Activated B cell treated with CpG ODN at 0.5 μM for 24 hours (primary cell): ENCODE measurements around the gene GPD2. TPM values are rescaled to one million over a fixed set of nuclear protein-coding genes. Genes with fewer than 3 reads are reported as not detected.

ENCODE experiments used
- ATAC-seq: fragments of 200-7000 bp; cut with Tn5 transposase; one replicate; pipeline ENCODE4 v1.10.0; 2021; ENCODE audit warnings: low read depth, mild to moderate bottlenecking, moderate library complexity
- CTCF ChIA-PET: fragments of 350-600 bp; sonication (Branson Sonifier 250); formaldehyde crosslinking; loops from one replicate; lab custom pipeline; 2021; ENCODE audit warnings: antibody characterized with exemption; lab: Charles Lee
- POLR2A ChIA-PET: fragments of 350-600 bp; sonication (Branson Sonifier 250); formaldehyde crosslinking; loops from one replicate; lab custom pipeline; 2021; ENCODE audit warnings: antibody characterized with exemption; lab: Charles Lee
- DNase-seq: peaks from one replicate; pipeline ENCODE4 v3.0.0; 2022
- H3K27ac Mint-ChIP-seq: one replicate; pipeline ENCODE4 v1.8.0; 2020; ENCODE audit warnings: mixed read lengths
- H3K27me3 Mint-ChIP-seq: one replicate; pipeline ENCODE4 v1.8.0; 2021; ENCODE audit warnings: mixed read lengths
- H3K36me3 Mint-ChIP-seq: one replicate; pipeline ENCODE4 v1.8.0; 2021; ENCODE audit warnings: low read depth, mixed read lengths
- H3K4me1 Mint-ChIP-seq: one replicate; pipeline ENCODE4 v1.8.0; 2021; ENCODE audit warnings: mixed read lengths
- H3K4me3 Mint-ChIP-seq: one replicate; pipeline ENCODE4 v1.8.0; 2020; ENCODE audit warnings: mild to moderate bottlenecking, mixed read lengths
- H3K9me3 Mint-ChIP-seq: one replicate; pipeline ENCODE4 v1.8.0; 2020; ENCODE audit warnings: mixed read lengths
- intact Hi-C: fragments of 100-400 bp; cut with micrococcal nuclease; formaldehyde crosslinking; loops from one replicate; pipeline ENCODE4 v1.15.1; 2024
- total RNA-seq: library from RNA; stranded (reverse); gene quantifications from 2 replicates; pipeline ENCODE4 v1.2.3, GENCODE V29; 2022
- TF ChIP-seq, protein P1 (sequence below): fragments of 200-600 bp; IDR thresholded peaks from one replicate; pipeline ENCODE4 v1.8.0; 2022; ENCODE audit warnings: antibody characterized with exemption, mild to moderate bottlenecking

Gene GPD2
- total RNA-seq: 17.8 and 18.3 TPM in 2 replicates

- Mint-ChIP-seq H3K4me1 (peaks cover 31% of the 10 kb centered on the region), H3K36me3 (peaks cover 5% of the 10 kb centered on the region), H3K9me3 (no peaks in the 10 kb centered on the region), H3K4me3 (peak within 1 kb of the TSS; percentile 95), H3K27me3 (no peaks in the 10 kb centered on the region), H3K27ac (peak within 1 kb of the TSS; percentile 90)
- ChIA-PET POLR2A (interaction anchor here (0.6 to 3.6 kb wide), 11 partner anchors 25 to 241 kb away, joined by 3 to 40 read pairs (median 5); no protein-coding TSS in a partner anchor), CTCF (interaction anchor here (2.3 kb wide), 1 partner anchor 101 kb away, joined by 7 read pairs; no protein-coding TSS in a partner anchor)
- peak; percentile 79 for ATAC-seq
- intact Hi-C loops: loop anchor here (1.0 to 2.0 kb wide), 5 partner anchors 35 to 101 kb away; no protein-coding TSS in a partner anchor
- peak; percentile 72 for DNase-seq
- TF ChIP-seq, protein P1, sequence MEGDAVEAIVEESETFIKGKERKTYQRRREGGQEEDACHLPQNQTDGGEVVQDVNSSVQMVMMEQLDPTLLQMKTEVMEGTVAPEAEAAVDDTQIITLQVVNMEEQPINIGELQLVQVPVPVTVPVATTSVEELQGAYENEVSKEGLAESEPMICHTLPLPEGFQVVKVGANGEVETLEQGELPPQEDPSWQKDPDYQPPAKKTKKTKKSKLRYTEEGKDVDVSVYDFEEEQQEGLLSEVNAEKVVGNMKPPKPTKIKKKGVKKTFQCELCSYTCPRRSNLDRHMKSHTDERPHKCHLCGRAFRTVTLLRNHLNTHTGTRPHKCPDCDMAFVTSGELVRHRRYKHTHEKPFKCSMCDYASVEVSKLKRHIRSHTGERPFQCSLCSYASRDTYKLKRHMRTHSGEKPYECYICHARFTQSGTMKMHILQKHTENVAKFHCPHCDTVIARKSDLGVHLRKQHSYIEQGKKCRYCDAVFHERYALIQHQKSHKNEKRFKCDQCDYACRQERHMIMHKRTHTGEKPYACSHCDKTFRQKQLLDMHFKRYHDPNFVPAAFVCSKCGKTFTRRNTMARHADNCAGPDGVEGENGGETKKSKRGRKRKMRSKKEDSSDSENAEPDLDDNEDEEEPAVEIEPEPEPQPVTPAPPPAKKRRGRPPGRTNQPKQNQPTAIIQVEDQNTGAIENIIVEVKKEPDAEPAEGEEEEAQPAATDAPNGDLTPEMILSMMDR: no peak
Measured at GRCh38 chr2:156435718-156436496, at the start of gene GPD2. GPD2 (plus strand) TSS chr2:156436379; CDS start chr2:156476106, 39,727 bp downstream.

DNA sequence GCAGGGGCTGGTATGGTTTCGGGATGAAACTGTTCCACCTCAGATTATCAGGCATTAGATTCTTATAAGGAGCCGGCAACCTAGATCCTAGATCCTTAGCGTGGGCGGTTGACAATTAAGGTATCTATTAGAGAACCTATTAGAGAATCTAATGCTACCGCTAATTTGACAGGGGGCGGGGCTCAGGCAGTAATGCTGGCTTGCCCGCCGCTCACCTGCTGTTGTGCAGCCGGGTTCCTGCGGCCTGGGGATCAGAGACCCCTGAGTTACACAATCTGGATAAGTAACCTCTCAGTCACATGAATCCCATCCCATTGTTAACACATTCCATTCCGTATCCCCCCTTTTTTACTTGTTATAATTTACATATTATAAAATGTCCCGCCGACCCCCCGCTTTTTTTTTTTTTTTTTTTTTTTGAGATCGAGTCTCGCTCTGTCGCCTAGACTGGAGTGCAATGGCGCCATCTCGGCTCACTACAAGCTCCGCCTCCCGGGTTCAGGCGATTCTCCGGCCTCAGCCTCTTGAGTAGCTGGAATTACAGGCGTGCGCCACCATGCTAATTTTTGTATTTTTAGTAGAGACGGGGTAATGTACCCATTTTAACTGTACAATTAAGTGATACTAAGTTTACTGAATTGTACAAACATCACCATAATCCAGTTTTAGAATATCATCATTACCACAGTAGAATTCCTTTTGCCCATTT lies 42.0 kb upstream of the GPD2 start:
- Mint-ChIP-seq H3K4me1 (peaks cover 12% of the 10 kb centered on the region), H3K9me3 (peaks cover 2% of the 10 kb centered on the region), H3K27ac (no peak overlapping the region), H3K36me3 (no peaks in the 10 kb centered on the region), H3K27me3 (no peaks in the 10 kb centered on the region), H3K4me3 (no peak overlapping the region)
- POLR2A ChIA-PET: interaction anchor here (0.7 to 1.1 kb wide), 2 partner anchors 51 to 191 kb away, joined by 3 to 8 read pairs; no protein-coding TSS in a partner anchor
- ATAC-seq (no peak), DNase-seq (no peak)
- CTCF ChIA-PET: no interaction called here
- TF ChIP-seq, protein P1: no peak
- intact Hi-C loops: no loop called here

DNA sequence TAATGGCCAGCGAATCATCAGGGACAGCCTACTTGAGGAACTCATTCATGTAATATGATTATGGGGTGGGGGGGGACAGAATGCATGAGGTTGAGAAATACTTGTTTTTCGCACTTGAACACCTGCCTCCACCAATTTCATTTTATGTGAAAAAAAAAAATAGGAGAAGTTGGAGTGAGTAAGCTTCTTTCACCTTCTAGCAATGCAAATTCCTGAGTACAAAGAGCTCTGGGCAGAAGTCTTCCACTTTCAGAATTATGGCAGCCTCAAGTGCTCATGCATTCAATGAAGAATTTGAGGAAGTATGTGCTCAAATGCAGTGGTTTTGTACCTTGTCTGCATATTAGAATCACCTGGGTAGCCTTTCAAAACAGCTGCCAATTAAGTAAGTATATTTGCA lies 40.1 kb upstream of the GPD2 start:
- TF ChIP-seq, protein P1: no peak
- peaks cover 6% of the 10 kb centered on the region for H3K27me3 Mint-ChIP-seq
- DNase-seq (no peak), ATAC-seq (peak; percentile 46)
- ChIA-PET CTCF (interaction anchor here (0.6 to 0.8 kb wide), 2 partner anchors 65 to 193 kb away, joined by 3 to 4 read pairs; no protein-coding TSS in a partner anchor), POLR2A (interaction anchor here (0.6 to 1.3 kb wide), 4 partner anchors 40 to 142 kb away, joined by 3 to 13 read pairs (median 4); partner anchors contain the start of gene GPD2)
- peaks cover 28% of the 10 kb centered on the region for H3K4me1 Mint-ChIP-seq
- intact Hi-C loops: loop anchor here (1.0 kb wide), 1 partner anchor 142 kb away; no protein-coding TSS in a partner anchor
- peak overlapping the region; percentile 32 for H3K27ac Mint-ChIP-seq
- H3K4me3 Mint-ChIP-seq: no peak overlapping the region
- H3K9me3 Mint-ChIP-seq: peaks cover 2% of the 10 kb centered on the region
- peaks cover 10% of the 10 kb centered on the region for H3K36me3 Mint-ChIP-seq

GRCh38 chr2:156397229-156397628 lies 39.0 kb upstream of the GPD2 start:
- Mint-ChIP-seq H3K4me3 (no peak overlapping the region), H3K9me3 (peaks cover 2% of the 10 kb centered on the region), H3K4me1 (peaks cover 35% of the 10 kb centered on the region), H3K27ac (no peak overlapping the region), H3K27me3 (peaks cover 6% of the 10 kb centered on the region), H3K36me3 (peaks cover 10% of the 10 kb centered on the region)
- POLR2A ChIA-PET: interaction anchor here (1.0 kb wide), 1 partner anchor 39 kb away, joined by 4 read pairs; the partner anchor contains the start of gene GPD2
- intact Hi-C loops: no loop called here
- ATAC-seq (no peak), DNase-seq (no peak)
- TF ChIP-seq, protein P1: no peak
- CTCF ChIA-PET: no interaction called here
